T47D (cell line): ENCODE results near the gene ADAT3.

Source experiments
- DNase-seq, 2 experiments: peaks; one replicate each; pipeline versions ENCODE4 v3.0.0 to v3.0.0-alpha.2; 2011 to 2012; ENCODE audit warnings: low read depth in 1 of 2, low spot score in 1 of 2
- JUND ChIP-seq: IDR thresholded peaks from 2 replicates; pipeline ENCODE4 v1.6.1; 2012; ENCODE audit warnings: low read depth
- in situ Hi-C: cut with HindIII; loops from 2 replicates; pipeline ENCODE4 v1.10.0; 2016; ENCODE audit warnings: low sequenced_read_pairs, low pct_unique_long_range_greater_than_20kb

The ADAT3 gene

DNA sequence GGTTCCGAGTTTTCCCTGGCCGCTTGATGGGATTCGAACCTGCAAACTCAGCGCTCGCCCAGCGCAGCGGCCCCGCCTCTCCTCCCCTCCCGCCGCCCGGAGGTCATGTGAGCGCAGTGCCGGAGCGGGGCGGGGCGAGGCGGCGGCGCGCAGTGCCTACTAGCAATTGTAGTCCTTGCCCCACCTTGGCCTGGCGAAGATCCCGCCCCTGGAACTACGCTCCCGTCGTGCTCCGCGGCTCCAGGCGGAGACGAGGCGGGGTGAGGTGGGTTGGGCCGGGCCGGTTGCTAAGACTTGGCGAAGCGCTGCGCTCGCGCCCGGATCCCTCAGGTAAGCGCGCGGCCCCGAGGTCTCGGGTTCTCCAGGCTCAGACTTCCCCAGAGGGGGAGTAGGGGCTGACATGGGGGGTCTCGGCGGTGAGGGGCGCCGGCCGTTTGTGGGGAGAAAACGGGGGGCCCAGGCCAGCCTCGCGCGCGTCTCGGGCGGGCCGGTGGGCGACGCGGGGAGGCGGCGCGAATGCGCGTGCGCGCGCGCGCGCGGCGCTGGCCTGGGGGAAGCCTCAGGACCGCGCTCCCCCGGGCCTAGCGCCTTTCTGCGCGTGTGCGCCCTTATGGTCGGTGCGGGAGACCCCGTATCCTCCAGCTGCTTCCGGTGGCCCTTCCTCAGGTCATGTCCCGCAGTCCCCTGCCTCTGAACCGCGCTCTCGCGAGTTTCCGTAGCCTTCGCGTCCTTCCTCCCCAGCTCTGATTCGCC lies at the start of gene ADAT3, which contains the start of gene SCAMP4:
Gene ADAT3, plus strand, starts transcription at position 290 of the 753 bp plus-strand sequence. CDS start 6,649 bp downstream, outside the sequence.
Gene SCAMP4, plus strand, starts transcription at position 290 of the 753 bp plus-strand sequence. CDS start 9,621 bp downstream, outside the sequence.
- TF ChIP-seq JUND: no peak
- in situ Hi-C loops: no loop called here
- DNase-seq: peak; percentile 66 to 98

DNA sequence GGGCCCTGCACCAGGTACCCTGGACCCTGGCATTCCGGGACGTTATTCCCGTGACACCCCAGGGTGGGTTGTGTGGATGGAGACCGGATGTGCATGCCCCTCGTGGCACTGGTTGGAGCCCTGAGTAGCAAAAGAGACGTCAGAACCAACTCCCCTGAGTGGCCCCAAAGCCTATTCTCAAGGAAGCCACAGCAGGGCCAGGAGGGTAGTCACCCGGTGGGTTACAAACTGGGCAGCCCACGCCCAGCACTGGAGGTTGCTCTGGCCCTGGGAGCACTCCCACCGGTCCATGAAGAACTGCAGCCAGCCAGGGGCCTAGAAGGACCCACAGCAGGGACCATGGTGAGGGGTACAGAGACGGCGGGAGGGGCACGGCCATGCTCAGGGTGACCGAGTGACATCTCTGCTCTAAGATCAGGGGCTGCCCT lies 49.4 kb upstream of the ADAT3 start:
- TF ChIP-seq JUND: no peak
- in situ Hi-C loops: no loop called here
- DNase-seq: no peak

DNA sequence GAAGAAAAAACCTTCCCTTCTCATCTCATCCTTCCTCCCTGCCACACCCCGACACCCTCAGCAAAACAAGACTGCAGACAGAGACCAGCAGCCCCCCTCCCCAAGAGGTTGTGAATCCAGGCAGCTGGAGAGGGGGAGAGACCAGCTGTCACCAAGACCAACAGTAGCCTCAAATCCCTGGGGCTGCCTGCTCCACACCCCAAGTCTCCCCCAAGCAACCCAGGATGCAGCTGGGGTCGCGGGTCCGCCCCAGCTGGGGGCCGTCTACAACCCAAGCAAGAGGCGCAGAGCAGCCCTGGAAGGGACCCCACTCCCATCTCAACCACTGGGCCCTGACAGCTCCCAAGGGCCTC lies 48.9 kb upstream of the ADAT3 start:
- no peak for DNase-seq
- no peak for TF ChIP-seq JUND
- in situ Hi-C loops: no loop called here

DNA sequence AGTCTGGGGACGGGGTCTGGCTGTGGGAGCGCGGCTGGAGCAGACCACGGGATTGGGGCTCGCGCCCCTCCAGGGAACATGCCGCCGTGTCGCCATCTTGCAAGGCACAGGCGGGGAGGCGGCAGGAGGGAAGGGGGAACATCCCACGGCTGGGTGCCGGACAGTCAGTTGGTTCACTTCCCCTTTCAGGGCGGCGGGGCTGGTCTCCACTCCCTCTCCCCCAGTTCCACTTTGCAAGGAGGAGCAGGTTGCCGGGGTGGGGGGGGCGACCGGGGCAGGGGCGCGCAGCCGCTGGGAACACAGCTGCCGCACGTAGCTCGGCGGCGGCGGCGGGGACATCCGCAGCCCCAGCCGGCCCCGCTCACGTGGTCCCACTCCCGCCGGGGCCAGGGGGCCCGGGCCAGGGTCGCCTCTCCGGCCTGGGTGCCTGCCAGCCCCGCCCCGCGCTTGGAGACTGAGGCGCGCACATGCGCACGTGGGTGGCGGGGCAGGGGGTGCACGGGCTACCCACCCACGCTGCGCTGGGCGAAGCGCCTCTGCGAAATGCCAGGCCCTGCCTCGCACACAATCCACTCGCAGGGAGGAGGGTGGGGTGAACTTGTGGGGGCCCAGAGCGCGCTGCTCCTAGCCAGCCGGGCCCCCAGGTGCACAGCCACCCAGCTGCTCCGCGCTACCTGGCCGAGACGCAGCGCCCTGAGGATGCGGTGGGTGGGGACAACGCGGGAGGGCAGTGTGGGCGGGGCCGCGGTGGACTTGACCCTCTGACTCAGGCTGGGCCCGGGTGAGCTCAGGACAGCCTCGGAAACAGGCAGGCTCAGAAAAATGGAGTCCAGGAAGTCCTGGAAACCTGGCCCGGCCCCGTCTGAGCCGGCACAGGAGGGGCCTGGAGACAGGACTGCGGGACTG lies 48.2 kb upstream of the ADAT3 start:
- in situ Hi-C loops: no loop called here
- no peak for TF ChIP-seq JUND
- peak in 1 of 2 experiments; percentile 62 for DNase-seq

DNA sequence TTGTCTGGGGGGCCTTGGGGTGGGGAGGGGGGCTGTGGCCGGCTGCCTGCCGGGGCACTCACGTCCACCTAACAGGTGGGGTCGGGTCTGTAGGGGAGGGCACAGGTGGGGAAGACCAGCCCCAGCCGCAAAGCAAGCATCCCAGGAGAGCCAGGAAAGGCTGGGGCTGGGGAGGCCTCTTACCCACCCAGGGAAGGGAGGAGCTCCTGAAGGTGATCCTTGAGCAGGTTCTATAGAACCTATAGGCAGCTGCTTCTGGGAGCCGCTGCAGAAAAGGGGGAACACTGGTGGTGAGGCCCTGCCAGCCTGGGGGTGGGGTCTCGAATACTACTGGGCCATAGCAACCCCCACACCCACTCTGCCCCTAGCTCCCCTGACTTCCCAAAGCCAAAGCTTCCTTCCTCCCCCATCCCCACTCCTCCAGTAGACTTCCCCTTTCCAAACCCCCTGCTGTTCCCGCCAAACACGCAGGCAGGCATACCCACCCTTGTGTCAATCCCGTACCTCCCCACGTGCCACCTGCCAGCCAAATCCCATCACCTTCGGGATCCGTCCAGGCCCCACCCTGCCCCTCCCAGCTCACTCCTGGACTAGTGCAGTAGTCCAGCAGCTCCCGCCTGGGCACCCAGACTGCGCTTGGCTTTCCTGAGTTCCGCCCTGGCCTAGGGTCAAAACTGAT lies 47.4 kb upstream of the ADAT3 start:
- TF ChIP-seq JUND: no peak
- no peak for DNase-seq
- in situ Hi-C loops: no loop called here

DNA sequence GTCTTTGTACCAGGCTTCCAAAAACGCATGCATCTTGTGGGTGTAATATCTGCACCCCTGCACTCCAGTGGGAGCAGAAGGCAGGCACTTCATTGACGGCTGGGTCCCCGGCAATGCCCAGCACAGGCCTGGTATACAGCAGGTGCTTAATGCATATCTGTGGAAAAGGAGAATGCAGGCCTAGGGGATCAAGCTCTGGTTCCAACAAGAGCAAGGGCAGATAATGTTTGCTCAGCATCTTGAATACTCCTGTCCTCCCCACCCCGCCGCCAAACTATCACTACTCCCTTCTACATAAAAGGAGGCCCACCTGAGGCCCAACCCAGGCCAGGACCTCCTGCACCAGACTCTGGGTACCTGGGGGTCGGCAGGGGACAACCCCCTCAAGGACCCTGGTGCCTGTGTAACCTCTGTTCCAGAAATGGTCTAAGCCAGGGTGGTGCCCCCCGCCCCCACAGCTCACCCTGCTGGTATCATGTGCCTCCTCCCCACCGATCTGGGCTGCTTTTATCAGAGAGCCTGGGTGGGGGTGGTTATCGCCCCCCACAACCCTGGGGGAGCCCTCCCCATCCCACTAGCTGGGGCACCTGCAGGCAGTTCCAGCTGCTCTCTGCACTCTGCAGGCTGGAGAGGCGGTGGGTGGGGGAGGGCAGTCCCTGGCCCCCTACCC lies 46.7 kb upstream of the ADAT3 start:
- in situ Hi-C loops: no loop called here

DNA sequence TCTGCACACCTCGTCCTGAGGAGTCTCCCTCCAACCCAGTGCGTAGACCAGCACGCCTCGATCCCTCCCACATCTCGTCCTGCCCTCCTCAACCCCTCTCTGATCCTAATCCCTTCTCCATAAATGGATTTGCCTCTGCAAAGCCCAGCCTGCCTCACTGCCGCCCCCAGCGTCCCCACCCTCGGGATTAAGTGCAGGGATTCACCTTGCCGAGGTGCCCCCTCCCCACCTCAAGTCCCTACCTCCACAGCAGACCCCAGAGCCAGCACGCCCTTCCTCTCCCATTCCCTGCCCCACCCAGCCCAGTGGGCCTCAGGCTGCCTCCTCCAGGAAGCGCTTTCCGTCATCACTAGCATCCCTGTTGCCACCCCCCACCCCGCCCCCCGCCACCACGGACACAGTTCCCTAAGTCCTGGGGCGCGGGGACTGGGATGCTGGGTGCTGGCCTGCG lies 45.8 kb upstream of the ADAT3 start:
- DNase-seq: no peak
- in situ Hi-C loops: no loop called here
- TF ChIP-seq JUND: no peak

More for the DNA sequence above, 46.7 kb upstream of the ADAT3 start:
- DNase-seq: no peak
- TF ChIP-seq JUND: no peak

DNA sequence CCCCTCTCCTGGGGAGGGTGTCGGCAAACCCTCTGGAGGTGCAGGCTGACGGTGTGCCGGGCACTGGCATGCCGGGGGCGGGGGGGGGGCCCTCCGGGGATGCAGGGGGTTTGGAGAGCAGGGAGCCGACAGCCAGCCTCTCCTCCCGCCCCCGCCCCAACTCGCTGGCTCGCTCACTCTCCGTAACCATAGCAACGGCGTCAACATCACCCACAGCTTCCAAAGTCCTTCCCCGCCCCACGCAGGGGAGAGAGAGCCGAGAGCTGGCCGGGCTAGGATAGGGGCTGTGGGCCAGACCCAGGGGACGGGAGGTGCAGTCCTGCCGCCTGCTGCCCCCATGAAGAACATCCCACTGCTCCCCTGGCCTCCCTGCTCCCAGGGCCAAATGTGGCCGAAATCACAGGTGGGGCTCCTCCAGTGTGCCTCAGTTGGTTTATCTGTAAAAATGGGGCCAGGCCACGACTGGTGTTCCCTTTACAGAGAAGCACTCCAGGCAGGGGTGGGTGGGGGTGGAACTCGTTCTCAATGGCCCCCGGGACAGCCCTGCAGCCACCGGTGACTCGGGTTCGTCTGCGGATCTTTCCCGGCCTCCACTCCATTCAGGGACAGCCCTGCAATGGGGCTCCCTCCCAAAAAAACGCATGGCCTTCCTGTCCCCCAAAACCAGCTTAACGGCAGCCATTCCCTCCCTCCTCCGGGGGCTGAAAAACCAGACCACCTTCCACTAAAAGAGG lies 45.0 kb upstream of the ADAT3 start:
- no peak for TF ChIP-seq JUND
- DNase-seq: no peak
- in situ Hi-C loops: no loop called here

DNA sequence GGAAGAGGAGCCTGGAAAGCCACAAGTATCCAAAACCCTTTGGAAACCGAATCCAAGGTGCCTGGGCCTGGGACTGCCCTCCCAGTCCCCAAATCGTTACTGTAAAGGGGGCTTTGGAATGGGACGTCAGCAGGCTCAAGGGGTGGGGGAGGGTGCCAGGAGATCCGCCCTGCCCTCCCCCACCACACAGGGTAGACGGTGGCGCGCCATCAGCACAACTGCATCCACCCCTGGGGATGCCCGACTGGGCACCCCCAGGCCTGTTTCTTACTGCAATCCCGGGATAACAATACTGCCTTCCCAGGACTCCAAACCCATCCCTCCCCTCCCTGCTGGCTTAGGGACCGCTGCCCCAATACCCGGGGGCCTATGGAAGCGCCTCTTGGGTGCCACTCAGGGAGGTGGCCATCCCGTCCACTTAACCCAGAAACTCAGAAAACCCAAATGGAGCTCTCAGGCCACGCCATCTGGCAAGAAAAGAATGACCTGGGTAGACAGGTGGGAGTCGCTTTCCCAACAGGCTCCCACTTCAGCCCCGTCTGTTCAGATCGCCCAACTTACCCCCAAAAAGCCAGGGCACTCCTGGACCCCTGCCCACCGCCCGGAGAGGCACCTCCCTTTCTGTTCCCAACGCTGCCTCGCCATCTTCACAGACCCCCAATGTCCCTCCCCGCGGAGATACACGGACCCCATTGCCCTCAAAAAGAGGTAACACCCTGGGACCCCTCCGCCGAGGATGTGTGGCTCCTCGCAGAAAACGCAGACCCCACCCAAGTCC lies 44.2 kb upstream of the ADAT3 start:
- in situ Hi-C loops: no loop called here

DNA sequence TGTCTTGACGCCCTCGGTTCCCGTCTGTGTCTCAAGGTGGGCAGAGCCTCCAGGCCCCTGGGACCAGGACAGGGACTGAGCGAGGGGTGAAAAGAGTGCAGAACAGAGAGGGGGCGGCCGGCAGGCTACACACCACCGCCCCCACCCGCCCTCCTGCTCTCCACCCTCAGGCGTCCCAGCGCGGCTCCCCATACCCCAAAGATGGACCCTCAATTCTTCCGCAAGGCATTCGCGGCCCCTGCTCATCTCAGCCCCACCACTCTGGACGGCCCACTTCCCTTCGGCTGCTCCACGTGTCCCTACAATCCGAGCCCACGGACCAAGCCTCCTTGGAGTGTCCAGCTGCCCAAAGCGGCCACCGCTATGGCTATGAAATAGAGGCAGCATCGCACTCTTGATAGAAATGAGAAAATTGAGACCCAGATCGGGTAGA lies 43.6 kb upstream of the ADAT3 start:
- TF ChIP-seq JUND: no peak
- in situ Hi-C loops: no loop called here
- no peak for DNase-seq

More for the DNA sequence above, 44.2 kb upstream of the ADAT3 start:
- no peak for TF ChIP-seq JUND
- no peak for DNase-seq

DNA sequence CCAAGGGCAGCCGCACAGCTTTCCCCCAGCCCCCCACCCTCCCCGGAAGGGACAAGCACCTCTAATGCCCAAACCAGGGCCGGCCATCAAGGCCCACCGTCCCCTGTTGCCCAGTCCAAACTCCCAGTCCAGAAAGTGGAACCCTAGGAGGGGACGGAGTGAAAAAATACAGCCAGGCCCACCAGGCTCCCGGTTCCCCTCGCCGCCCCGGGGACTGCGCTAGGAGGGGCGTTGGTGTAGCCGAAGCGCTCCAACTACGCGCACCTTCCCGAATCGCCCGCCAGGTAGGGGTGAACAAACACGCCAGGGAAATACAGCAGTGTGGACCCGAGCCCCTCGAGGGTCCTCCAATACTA lies 43.2 kb upstream of the ADAT3 start:
- no peak for TF ChIP-seq JUND
- in situ Hi-C loops: no loop called here
- DNase-seq: no peak
